ENCODE measurements around the gene PEMT. TPM values are rescaled to one million over a fixed set of nuclear protein-coding genes. Genes with fewer than 3 reads are reported as not detected.
"Not testable (repeated sequence)": the region's sequence is repeated elsewhere in the genome, so short reads cannot be mapped to it uniquely, and the experiment has no call there.

PEMT gene
- total and polyA plus RNA-seq, 2 experiments from 2014 or later: 54.8 to 55.2 TPM

DNA sequence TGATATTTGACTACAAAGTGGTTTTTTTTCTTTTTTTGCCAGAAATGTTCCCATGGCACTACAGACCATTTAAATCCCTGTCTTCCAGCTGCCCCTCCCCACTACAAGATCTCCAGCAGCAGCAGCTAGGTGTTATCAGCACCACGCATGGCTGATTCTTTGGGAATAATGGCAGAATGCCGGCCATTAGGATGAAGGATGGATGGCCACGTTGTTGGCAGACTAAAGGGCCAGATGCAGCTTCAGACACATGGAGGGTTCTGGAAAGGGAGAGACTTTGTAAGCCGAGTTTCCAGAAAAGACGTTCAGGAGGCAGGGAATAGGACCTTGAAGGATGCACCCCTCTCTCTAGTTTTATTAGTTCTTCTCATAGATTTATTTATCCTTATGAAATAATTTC lies 125.0 kb downstream of the PEMT start:
- no peak for ATAC-seq
- H3K27ac Mint-ChIP-seq: no peak overlapping the region
- H3K4me1 Mint-ChIP-seq: no peaks in the 10 kb centered on the region

DNA sequence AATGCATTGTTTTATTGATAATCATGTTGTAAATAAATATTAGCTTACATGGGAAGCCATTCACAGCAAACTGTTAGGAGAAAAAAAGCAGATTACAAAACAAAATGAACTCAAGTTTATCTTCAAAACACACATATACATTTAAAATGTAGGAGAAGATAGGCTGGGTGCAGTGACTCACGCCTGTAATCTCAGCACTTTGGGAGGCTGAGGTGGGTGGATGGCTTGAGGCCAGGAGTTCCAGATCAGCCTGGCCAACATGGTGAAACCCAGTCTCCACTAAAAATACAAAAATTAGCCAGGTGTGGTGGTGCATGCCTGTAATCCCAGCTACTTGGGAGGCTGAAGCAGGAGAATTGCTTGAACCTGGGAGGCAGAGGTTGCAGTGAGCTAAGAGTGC lies 125.6 kb downstream of the PEMT start:
- H3K9me2 ChIP-seq (ENCODE audit: insufficient read depth); H3K4me2 ChIP-seq; H3K36me3 ChIP-seq (ENCODE audit: insufficient read depth); H3K36me3 Mint-ChIP-seq (ENCODE audit: low read depth); H3K27ac Mint-ChIP-seq; H3K4me1 ChIP-seq (ENCODE audit: insufficient read depth); H3K27ac ChIP-seq (ENCODE audit: low read depth); H3K4me3 ChIP-seq; H4K20me1 ChIP-seq (replicated peaks; ENCODE audit: insufficient read depth); H2AFZ ChIP-seq; H3K4me1 Mint-ChIP-seq; ATAC-seq; H3K79me2 ChIP-seq (replicated peaks; ENCODE audit: insufficient read depth); H3K27me3 ChIP-seq (ENCODE audit: insufficient read depth); H3K4me3 Mint-ChIP-seq; H3K27me3 Mint-ChIP-seq (ENCODE audit: insufficient read depth, low read depth, poor library complexity); H3F3A ChIP-seq (replicated peaks; ENCODE audit: low read depth); DNase-seq (ENCODE audit: low spot score); H3K9me3 Mint-ChIP-seq: not testable (repeated sequence)

More for the DNA sequence above, 125.0 kb downstream of the PEMT start:
- Histone ChIP-seq H3F3A (replicated peaks; ENCODE audit: low read depth) (no peaks in the 10 kb centered on the region), H3K36me3 (ENCODE audit: insufficient read depth) (no peaks in the 10 kb centered on the region), H3K4me1 (ENCODE audit: insufficient read depth) (no peaks in the 10 kb centered on the region), H3K4me3 (no peak overlapping the region), H3K4me2 (no peak overlapping the region), H3K9me2 (ENCODE audit: insufficient read depth) (no peaks in the 10 kb centered on the region), H3K79me2 (replicated peaks; ENCODE audit: insufficient read depth) (no peaks in the 10 kb centered on the region), H3K27ac (ENCODE audit: low read depth) (no peak overlapping the region), H4K20me1 (replicated peaks; ENCODE audit: insufficient read depth) (no peaks in the 10 kb centered on the region), H3K27me3 (ENCODE audit: insufficient read depth) (no peaks in the 10 kb centered on the region), H2AFZ (no peak overlapping the region)
- Mint-ChIP-seq H3K27me3 (ENCODE audit: insufficient read depth, low read depth, poor library complexity) (peaks cover 6% of the 10 kb centered on the region), H3K36me3 (ENCODE audit: low read depth) (no peaks in the 10 kb centered on the region), H3K9me3 (no peaks in the 10 kb centered on the region), H3K4me3 (no peak overlapping the region)
- no peak for DNase-seq (ENCODE audit: low spot score)
- TF ChIP-seq, protein P1, sequence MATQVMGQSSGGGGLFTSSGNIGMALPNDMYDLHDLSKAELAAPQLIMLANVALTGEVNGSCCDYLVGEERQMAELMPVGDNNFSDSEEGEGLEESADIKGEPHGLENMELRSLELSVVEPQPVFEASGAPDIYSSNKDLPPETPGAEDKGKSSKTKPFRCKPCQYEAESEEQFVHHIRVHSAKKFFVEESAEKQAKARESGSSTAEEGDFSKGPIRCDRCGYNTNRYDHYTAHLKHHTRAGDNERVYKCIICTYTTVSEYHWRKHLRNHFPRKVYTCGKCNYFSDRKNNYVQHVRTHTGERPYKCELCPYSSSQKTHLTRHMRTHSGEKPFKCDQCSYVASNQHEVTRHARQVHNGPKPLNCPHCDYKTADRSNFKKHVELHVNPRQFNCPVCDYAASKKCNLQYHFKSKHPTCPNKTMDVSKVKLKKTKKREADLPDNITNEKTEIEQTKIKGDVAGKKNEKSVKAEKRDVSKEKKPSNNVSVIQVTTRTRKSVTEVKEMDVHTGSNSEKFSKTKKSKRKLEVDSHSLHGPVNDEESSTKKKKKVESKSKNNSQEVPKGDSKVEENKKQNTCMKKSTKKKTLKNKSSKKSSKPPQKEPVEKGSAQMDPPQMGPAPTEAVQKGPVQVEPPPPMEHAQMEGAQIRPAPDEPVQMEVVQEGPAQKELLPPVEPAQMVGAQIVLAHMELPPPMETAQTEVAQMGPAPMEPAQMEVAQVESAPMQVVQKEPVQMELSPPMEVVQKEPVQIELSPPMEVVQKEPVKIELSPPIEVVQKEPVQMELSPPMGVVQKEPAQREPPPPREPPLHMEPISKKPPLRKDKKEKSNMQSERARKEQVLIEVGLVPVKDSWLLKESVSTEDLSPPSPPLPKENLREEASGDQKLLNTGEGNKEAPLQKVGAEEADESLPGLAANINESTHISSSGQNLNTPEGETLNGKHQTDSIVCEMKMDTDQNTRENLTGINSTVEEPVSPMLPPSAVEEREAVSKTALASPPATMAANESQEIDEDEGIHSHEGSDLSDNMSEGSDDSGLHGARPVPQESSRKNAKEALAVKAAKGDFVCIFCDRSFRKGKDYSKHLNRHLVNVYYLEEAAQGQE (IDR thresholded peaks at IDR 0.05; ENCODE audit: unreplicated experiment): no peak
- TF ChIP-seq, protein P2, sequence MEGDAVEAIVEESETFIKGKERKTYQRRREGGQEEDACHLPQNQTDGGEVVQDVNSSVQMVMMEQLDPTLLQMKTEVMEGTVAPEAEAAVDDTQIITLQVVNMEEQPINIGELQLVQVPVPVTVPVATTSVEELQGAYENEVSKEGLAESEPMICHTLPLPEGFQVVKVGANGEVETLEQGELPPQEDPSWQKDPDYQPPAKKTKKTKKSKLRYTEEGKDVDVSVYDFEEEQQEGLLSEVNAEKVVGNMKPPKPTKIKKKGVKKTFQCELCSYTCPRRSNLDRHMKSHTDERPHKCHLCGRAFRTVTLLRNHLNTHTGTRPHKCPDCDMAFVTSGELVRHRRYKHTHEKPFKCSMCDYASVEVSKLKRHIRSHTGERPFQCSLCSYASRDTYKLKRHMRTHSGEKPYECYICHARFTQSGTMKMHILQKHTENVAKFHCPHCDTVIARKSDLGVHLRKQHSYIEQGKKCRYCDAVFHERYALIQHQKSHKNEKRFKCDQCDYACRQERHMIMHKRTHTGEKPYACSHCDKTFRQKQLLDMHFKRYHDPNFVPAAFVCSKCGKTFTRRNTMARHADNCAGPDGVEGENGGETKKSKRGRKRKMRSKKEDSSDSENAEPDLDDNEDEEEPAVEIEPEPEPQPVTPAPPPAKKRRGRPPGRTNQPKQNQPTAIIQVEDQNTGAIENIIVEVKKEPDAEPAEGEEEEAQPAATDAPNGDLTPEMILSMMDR (conservative IDR thresholded peaks at IDR 0.05; ENCODE audit: low read depth in 2 of 2): no peak
- no peak for TF ChIP-seq NANOG (IDR thresholded peaks at IDR 0.05; ENCODE audit: borderline replicate concordance)
- TF ChIP-seq EZH2phosphoT487 (IDR thresholded peaks at IDR 0.05; ENCODE audit: unreplicated experiment): no peak
- TF ChIP-seq EZH2 (IDR thresholded peaks at IDR 0.05; ENCODE audit: low read depth, unreplicated experiment): no peak
- TF ChIP-seq CREB1 (CRISPR knock-in tag; IDR thresholded peaks at IDR 0.05; ENCODE audit: low read depth): no peak
- TF ChIP-seq STAT1 (IDR thresholded peaks at IDR 0.05; ENCODE audit: unreplicated experiment): no peak
- no peak for TF ChIP-seq JUNB (IDR thresholded peaks at IDR 0.05; ENCODE audit: unreplicated experiment)
- TF ChIP-seq ZNF331 (CRISPR knock-in tag; IDR thresholded peaks at IDR 0.05; ENCODE audit: low read depth): no peak
- no peak for TF ChIP-seq POLR2AphosphoS5 (IDR thresholded peaks at IDR 0.05; ENCODE audit: low read depth)
- TF ChIP-seq ZNF114 (CRISPR knock-in tag; IDR thresholded peaks at IDR 0.05): no peak
